HEK293T (cell line): ENCODE results near the gene PRPF6.

Experiments
- CTCF ChIA-PET: fragments of 350-600 bp; formaldehyde crosslinking; extraction: SDS; loops from one replicate; lab custom pipeline; 2021; ENCODE audit warnings: antibody characterized with exemption, inconsistent platforms; lab: Yijun Ruan, JAX
- POLR2A ChIA-PET: fragments of 350-600 bp; formaldehyde crosslinking; extraction: SDS; loops from one replicate; lab custom pipeline; 2020; ENCODE audit warnings: antibody characterized with exemption, inconsistent platforms; lab: Yijun Ruan, JAX
- DNase-seq: peaks from one replicate; pipeline ENCODE4 v3.0.0; 2012; ENCODE audit warnings: mixed read lengths; ENCODE audit errors: extremely low spot score
- ARNT ChIP-seq: fragments of 450-650 bp; IDR thresholded peaks from 2 replicates; pipeline ENCODE4 v1.6.1; 2017; ENCODE audit warnings: mild to moderate bottlenecking
- BHLHE40 ChIP-seq: fragments of 450-650 bp; IDR thresholded peaks from 2 replicates; pipeline ENCODE4 v1.6.1; 2016; ENCODE audit warnings: mild to moderate bottlenecking, moderate library complexity, borderline replicate concordance
- CTBP1 ChIP-seq: fragments of 450-650 bp; IDR thresholded peaks from 2 replicates; pipeline ENCODE4 v1.6.1; 2016; ENCODE audit warnings: borderline replicate concordance
- ELF4 ChIP-seq: fragments of 450-650 bp; IDR thresholded peaks from 2 replicates; pipeline ENCODE4 v1.6.1; 2017; ENCODE audit warnings: antibody characterized with exemption
- FOXA1 ChIP-seq: fragments of 450-650 bp; IDR thresholded peaks from 2 replicates; pipeline ENCODE4 v1.6.1; 2016; ENCODE audit warnings: mild to moderate bottlenecking
- FOXK2 ChIP-seq: fragments of 450-650 bp; IDR thresholded peaks from 2 replicates; pipeline ENCODE4 v1.6.1; 2016; ENCODE audit warnings: mild to moderate bottlenecking
- FOXM1 ChIP-seq: fragments of 450-650 bp; IDR thresholded peaks from 2 replicates; pipeline ENCODE4 v1.6.1; 2017; ENCODE audit warnings: mild to moderate bottlenecking, borderline replicate concordance
- HDGF ChIP-seq: fragments of 450-650 bp; IDR thresholded peaks from 2 replicates; pipeline ENCODE4 v1.6.1; 2017; ENCODE audit warnings: antibody characterized with exemption, borderline replicate concordance
- L3MBTL2 ChIP-seq: fragments of 450-650 bp; conservative IDR thresholded peaks from 2 replicates; pipeline ENCODE4 v1.6.1; 2016; ENCODE audit warnings: mild to moderate bottlenecking
- LEF1 ChIP-seq: fragments of 450-650 bp; IDR thresholded peaks from 2 replicates; pipeline ENCODE4 v1.6.1; 2017; ENCODE audit warnings: mild to moderate bottlenecking, borderline replicate concordance
- NFRKB ChIP-seq: fragments of 450-650 bp; IDR thresholded peaks from 2 replicates; pipeline ENCODE4 v1.6.1; 2016; ENCODE audit warnings: mild to moderate bottlenecking, moderate library complexity
- PKNOX1 ChIP-seq: fragments of 450-650 bp; IDR thresholded peaks from 2 replicates; pipeline ENCODE4 v1.6.1; 2016
- SP1 ChIP-seq: fragments of 450-650 bp; IDR thresholded peaks from 2 replicates; pipeline ENCODE4 v1.6.1; 2017
- SUZ12 ChIP-seq: fragments of 450-650 bp; IDR thresholded peaks from 2 replicates; pipeline ENCODE4 v1.6.1; 2016; ENCODE audit warnings: mild to moderate bottlenecking
- TARDBP ChIP-seq: fragments of 450-650 bp; IDR thresholded peaks from 2 replicates; pipeline ENCODE4 v1.6.1; 2016
- ZNF384 ChIP-seq: fragments of 450-650 bp; IDR thresholded peaks from 2 replicates; pipeline ENCODE4 v1.6.1; 2016

The PRPF6 gene

GRCh38 chr20:64077876-64078551, 97.1 kb downstream of the PRPF6 start:
- CTCF ChIA-PET, result interaction anchor here (0.6 kb wide), 1 partner anchor 48 kb away, joined by 3 read pairs; no protein-coding TSS in a partner anchor

GRCh38 chr20:64078934-64079272, 98.0 kb downstream of the PRPF6 start:
- CTCF ChIA-PET, result interaction anchor here (1.3 to 1.7 kb wide), 2 partner anchors 9 to 40 kb away, joined by 5 read pairs; no protein-coding TSS in a partner anchor
- POLR2A ChIA-PET, result interaction anchor here (1.0 to 5.3 kb wide), 3 partner anchors 12 to 17 kb away, joined by 3 to 38 read pairs (median 5); partner anchors contain the start of gene TCEA2
- no peak for TF ChIP-seq TARDBP
- TF ChIP-seq BHLHE40, result no peak
- no peak for TF ChIP-seq FOXA1
- no peak for TF ChIP-seq ELF4
- no peak for TF ChIP-seq SP1
- no peak for TF ChIP-seq ARNT
- TF ChIP-seq LEF1, result no peak
- TF ChIP-seq FOXM1, result no peak
- no peak for TF ChIP-seq PKNOX1
- no peak for TF ChIP-seq FOXK2
- no peak for TF ChIP-seq HDGF
- TF ChIP-seq ZNF384, result no peak
- no peak for TF ChIP-seq L3MBTL2
- no peak for TF ChIP-seq CTBP1
- no peak for TF ChIP-seq NFRKB
- no peak for TF ChIP-seq SUZ12
- no peak for DNase-seq

More at GRCh38 chr20:64077876-64078551, 97.1 kb downstream of the PRPF6 start:
- TF ChIP-seq PKNOX1 (no peak), FOXK2 (no peak), TARDBP (no peak), BHLHE40 (no peak), ZNF384 (no peak), NFRKB (no peak), LEF1 (no peak), SUZ12 (no peak), CTBP1 (no peak), HDGF (no peak), SP1 (no peak), FOXA1 (no peak), ELF4 (no peak)
- POLR2A ChIA-PET, result interaction anchor here (1.0 to 5.3 kb wide), 2 partner anchors 11 to 16 kb away, joined by 3 to 38 read pairs; partner anchors contain the start of gene TCEA2
- DNase-seq, result no peak

DNA sequence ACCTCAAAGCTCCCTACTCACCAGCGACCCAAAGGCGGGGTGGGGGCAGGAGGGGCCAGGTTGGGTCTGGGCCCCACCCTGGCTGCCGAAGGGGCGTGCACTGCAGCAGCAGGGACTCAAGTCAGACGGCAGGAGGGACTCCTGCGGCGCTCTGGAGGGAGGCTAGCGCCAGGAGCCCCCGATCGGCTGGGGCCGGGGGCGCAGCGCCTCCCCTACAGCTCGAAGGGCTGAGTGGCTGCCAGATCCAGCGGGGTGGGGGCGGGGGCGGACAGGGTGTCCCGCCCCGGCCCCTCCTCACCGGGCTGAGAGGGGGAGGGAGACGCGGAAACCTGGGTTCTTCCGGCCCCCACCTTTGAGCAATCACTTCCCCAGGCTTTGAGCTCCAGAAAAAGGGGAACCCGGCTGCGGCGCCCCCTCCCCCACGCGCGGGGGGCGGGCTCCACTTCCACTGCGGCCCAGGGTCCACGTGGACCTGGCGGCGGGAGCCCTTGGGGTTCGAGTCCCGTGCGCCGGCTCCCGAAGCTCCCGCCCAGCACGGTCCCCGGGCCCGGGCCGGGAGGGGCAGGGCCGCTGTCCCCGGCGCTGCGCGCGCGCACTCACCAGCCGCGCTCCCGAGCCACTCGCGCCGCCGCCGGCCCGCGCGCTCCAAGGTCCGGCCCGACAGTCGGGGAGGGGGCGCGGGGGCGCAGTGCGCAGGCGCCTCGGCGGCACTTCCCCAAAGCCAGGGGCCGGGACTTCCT, 98.5 kb downstream of the PRPF6 start, which contains the start of gene RGS19:
RGS19 (minus strand) TSS at position 246 of the 740 bp plus-strand sequence. CDS start 2,632 bp downstream, outside the sequence.
- TF ChIP-seq PKNOX1 (no peak), FOXM1 (0 out of 2 replicates have a peak, but pooled peaks have one; percentile 11)
- CTCF ChIA-PET, result interaction anchor here (1.3 to 1.7 kb wide), 2 partner anchors 10 to 40 kb away, joined by 5 read pairs; no protein-coding TSS in a partner anchor
- POLR2A ChIA-PET, result interaction anchor here (1.5 to 5.3 kb wide), 2 partner anchors 15 to 17 kb away, joined by 5 to 38 read pairs; partner anchors contain the start of gene TCEA2
- peak; percentile 82 for DNase-seq

- ChIA-PET POLR2A (interaction anchor here (0.6 to 5.3 kb wide), 3 partner anchors 16 to 40 kb away, joined by 3 to 38 read pairs (median 5); partner anchors contain the start of gene TCEA2), CTCF (interaction anchor here (1.7 kb wide), 1 partner anchor 10 kb away, joined by 5 read pairs; no protein-coding TSS in a partner anchor)
Observed at GRCh38 chr20:64080013-64080812, 99.3 kb downstream of the PRPF6 start, which contains the start of gene OPRL1. Gene OPRL1, plus strand, starts transcription at chr20:64080082. Its CDS starts 12,639 bp downstream, at chr20:64092721.

More at GRCh38 chr20:64080013-64080812, 99.3 kb downstream of the PRPF6 start, which contains the start of gene OPRL1:
- no peak for DNase-seq
- TF ChIP-seq LEF1 (no peak), SUZ12 (no peak), BHLHE40 (no peak), SP1 (no peak), L3MBTL2 (no peak), ARNT (no peak), ELF4 (no peak), FOXK2 (no peak), FOXM1 (no peak), PKNOX1 (no peak), TARDBP (no peak), ZNF384 (no peak)
